Large intestine (tissue), 3 donors: Measurements from ENCODE around the gene SEPTIN12. TPM values are rescaled to one million over a fixed set of nuclear protein-coding genes. Genes with fewer than 3 reads are reported as not detected.

Experiments used
- DNase-seq, 2 donors: peaks; one replicate each; pipeline versions ENCODE4 v3.0.0 to v3.0.0-alpha.2; 2013
- H3K27ac ChIP-seq: one replicate; pipeline ENCODE4 v1.5.1; 2013; ENCODE audit warnings: low read length
- H3K27me3 ChIP-seq: 2 replicates; pipeline ENCODE4 v1.6.1; 2013; ENCODE audit warnings: low read length; ENCODE audit not compliant: control insufficient read depth, insufficient read depth
- H3K36me3 ChIP-seq: 2 replicates; pipeline ENCODE4 v1.6.1; 2013; ENCODE audit warnings: low read length; ENCODE audit not compliant: control insufficient read depth, insufficient read depth
- H3K4me1 ChIP-seq: one replicate; pipeline ENCODE4 v1.6.1; 2013; ENCODE audit warnings: low read length; ENCODE audit not compliant: control insufficient read depth, insufficient read depth
- H3K4me3 ChIP-seq: one replicate; pipeline ENCODE4 v1.5.1; 2013; ENCODE audit warnings: low read length
- H3K9me3 ChIP-seq: one replicate; pipeline ENCODE4 v1.6.1; 2013; ENCODE audit warnings: mild to moderate bottlenecking, low read depth, low read length, moderate library complexity; ENCODE audit not compliant: control insufficient read depth
- WGBS: methylation state at CpG from one replicate; pipeline ENCODE4 v1.1.5; 2013; ENCODE audit warnings: low lambda C conversion rate; ENCODE audit not compliant: insufficient coverage; 5-methylcytosine and 5-hydroxymethylcytosine counted together
- polyA plus RNA-seq: library from polyadenylated mRNA; unstranded; fragments of 120-200 nt; gene quantifications from one replicate; pipeline ENCODE4 v1.2.1, GENCODE V29; 2013

Gene SEPTIN12
- polyA plus RNA-seq, 1 donor: not detected

DNA sequence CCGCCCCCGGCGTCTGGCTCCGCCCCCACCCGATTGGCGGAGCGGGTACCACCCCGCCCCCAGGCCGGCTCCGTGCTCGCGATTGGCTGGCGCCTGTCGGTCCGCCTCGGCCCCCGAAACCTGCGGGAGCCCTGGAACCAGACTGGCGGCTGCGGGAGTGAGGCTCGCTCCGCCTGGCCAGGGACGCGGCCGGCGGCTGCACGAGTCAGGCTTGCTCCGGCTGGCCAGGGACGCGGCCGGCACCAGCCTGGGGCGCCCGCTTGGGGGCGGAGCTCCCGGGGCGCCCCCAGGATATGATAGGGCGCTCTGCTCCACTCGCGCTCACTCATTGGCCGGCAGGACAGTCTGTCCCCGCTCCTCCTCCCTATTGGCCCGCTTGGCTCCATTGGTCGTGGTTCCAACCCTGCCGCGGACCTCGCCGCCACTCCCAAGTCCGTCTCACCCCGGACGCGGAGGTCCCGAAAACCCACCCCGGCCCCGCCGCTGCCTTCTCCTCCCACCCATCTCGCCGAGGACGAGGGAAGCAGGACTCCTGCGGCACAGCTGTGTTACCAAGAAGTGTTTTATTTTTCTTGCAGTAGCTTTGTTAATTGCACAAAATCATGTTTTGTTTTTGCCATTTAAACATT, 14.6 kb upstream of the SEPTIN12 start:
- Histone ChIP-seq H3K4me1 (peaks cover 17% of the 10 kb centered on the region), H3K27ac (peak overlapping the region; percentile 77), H3K9me3 (no peaks in the 10 kb centered on the region), H3K4me3 (peak overlapping the region; percentile 51), H3K36me3 (peaks cover 54% of the 10 kb centered on the region), H3K27me3 (no peaks in the 10 kb centered on the region)
- no CpG with 5 or more reads among the region's 59 CpGs for WGBS
- peak; percentile 85 to 95 for DNase-seq

DNA sequence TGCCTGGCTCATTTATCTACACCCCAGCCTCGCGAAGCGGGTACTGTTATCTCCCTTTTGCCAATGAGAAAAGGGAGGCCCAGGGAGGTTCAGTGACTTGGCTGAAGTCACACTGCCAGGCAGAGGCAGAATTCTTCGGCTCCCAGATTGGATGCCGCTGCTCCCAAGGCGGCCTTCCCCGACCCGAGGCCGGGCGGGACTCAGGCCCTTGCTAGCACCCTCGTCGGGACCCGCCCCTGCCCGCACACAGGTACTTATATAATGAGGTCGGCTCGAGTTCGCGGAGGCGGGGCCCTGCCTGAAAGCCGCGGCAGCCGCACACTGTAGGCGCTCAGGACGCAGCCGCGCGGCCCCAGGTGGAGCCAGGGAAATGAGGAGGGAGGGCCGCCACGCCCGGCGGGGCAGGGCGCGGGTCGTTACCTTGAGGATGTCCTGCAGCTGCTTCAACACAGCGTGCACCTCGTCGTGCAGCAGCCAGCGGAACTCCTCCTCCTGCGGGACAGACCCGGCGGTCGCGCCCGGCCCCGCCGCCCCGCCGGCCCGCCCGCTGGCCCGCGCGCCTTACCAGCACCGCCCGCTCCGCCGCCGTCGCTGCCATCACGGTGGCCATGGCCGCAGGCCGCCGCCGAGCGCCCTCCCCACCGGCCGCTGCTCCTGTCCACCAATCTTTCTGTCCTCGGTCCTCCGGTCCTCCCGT, 14.0 kb upstream of the SEPTIN12 start, which contains the start of gene ROGDI:
Gene ROGDI (minus strand): TSS at position 672 of the 697 bp plus-strand sequence. CDS start 62 bp downstream, at position 610.
- peaks cover 20% of the 10 kb centered on the region for H3K4me1 ChIP-seq
- H3K4me3 ChIP-seq: peak within 1 kb of the TSS; percentile 51
- no peaks in the 10 kb centered on the region for H3K27me3 ChIP-seq
- no peaks in the 10 kb centered on the region for H3K9me3 ChIP-seq
- H3K36me3 ChIP-seq: peaks cover 53% of the 10 kb centered on the region
- H3K27ac ChIP-seq: peak within 1 kb of the TSS; percentile 77
- peak; percentile 86 to 94 for DNase-seq
- no CpG with 5 or more reads among the region's 70 CpGs for WGBS

DNA sequence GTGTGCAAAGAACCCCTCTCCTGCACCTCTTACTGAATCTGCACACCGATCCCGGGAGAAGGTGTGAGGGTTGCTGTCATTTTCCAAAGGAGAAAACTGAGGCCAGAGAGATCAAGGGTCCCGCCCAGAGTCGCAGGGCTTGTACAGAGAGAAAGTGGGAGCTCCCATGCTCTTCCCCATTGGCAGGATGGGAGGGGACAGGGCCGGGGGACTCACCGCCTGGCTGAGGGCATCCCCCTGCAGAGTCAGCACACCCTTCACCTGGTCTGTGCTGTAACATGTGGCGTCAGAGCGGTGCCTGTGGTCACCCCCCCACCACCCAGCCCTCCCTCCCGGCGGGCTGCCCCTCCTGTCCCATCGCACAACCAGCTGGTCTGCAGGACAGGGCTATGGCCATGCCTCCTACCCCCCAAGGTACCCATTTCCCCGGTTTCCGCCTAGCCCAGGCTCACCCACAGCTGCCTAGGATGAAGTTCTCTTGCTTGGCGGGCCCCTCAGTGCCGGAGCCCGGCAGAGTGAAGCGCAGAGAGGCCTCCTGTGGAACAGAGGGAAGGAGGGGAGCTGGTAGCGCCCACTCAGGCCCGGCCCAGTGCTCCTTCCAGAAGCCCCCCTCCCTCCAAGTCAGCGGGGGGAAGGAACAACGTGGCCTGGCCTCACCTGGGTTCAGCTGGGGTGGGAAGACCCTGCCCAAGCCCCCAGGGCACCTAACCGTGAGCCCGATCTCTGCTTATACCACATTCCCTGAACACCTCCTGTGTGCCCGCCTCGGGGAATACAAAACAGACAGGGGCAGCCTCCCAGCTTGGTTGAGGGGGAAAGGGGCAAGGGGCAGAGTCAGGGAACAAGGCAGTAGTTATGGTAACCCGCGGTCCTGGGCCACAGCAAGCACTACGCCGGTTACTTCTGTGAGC, 13.2 kb upstream of the SEPTIN12 start:
- peak overlapping the region; percentile 51 for H3K4me3 ChIP-seq
- peak overlapping the region; percentile 77 for H3K27ac ChIP-seq
- WGBS: no CpG with 5 or more reads among the region's 29 CpGs
- H3K27me3 ChIP-seq: no peaks in the 10 kb centered on the region
- no peaks in the 10 kb centered on the region for H3K9me3 ChIP-seq
- no peak for DNase-seq
- peaks cover 26% of the 10 kb centered on the region for H3K4me1 ChIP-seq
- H3K36me3 ChIP-seq: peaks cover 49% of the 10 kb centered on the region

DNA sequence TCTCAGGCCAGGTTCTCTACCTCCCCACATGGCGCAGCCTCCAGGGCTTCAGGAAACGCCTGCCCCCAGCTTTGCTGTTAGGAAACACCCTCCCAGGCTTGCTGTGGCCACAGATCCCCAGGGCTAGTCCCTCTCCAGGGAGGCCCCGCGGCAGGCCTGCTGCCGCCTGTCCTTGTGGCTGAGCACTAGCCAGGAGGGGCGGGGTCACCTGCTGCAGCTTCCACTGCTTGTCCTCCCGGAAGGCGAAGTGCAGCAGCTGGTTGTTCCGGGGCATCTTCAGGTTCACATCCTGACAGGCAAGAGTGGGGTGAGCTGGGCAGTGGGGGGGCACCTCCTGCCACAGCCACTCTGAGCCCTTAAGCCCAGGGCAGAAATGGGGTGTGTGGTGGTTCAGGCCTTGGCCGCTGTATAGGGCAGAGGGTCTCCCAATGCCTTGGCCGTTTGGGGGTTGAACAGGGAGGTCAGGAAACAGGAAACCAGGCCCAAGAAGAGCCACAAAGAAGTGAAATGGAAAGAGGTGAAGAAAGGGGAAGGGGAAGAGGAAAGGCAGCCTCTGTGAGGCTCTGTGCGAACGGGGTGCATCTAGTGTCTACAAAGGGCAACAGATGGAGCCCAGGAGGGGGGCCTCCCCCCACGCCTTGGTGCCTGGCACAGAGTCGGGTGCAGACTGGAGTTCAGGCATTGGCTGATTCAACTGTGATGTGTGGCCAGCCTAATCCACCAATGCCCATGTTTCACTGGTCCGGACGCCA, 12.3 kb upstream of the SEPTIN12 start:
- no peaks in the 10 kb centered on the region for H3K27me3 ChIP-seq
- DNase-seq: peak; percentile 76 to 77
- no peak overlapping the region for H3K4me3 ChIP-seq
- no peaks in the 10 kb centered on the region for H3K9me3 ChIP-seq
- peak overlapping the region; percentile 65 for H3K27ac ChIP-seq
- H3K36me3 ChIP-seq: peaks cover 43% of the 10 kb centered on the region
- no CpG with 5 or more reads among the region's 17 CpGs for WGBS
- H3K4me1 ChIP-seq: peaks cover 33% of the 10 kb centered on the region

DNA sequence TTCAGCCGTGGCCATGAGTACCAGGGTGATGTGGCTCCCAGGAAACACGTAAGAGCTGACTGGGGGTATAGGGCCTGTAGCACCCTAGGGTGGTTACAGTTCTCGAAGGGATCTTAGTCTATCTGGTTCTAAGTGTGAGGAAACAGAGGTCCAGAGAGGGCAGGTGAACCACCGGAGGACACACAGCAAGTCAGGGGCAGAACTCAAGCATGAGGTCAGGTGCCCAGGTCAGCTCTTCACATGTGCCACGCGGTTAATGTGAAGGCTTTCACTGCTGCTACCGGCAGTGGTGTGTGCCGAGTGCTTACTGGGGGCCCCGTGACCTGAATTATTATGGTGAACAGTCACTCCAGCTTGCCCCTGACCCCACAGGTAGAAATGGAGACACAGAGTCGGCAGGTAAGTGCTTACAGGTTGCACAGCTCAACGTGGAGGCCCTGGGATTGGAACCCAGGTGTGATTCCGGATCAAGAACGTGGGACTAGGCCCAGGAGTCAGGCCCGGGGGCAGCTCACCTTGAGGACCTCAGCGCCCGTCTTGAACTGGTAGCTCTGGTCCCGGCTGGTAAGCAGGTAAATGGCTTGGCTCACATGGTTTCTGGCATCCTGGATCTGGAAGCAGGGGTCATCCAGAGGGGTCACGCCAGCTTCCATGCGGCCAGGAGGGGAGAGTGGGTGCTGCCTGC, 11.2 kb upstream of the SEPTIN12 start:
- Histone ChIP-seq H3K4me1 (peaks cover 35% of the 10 kb centered on the region), H3K36me3 (peaks cover 31% of the 10 kb centered on the region), H3K27ac (no peak overlapping the region), H3K4me3 (no peak overlapping the region), H3K27me3 (no peaks in the 10 kb centered on the region), H3K9me3 (no peaks in the 10 kb centered on the region)
- DNase-seq: no peak
- WGBS: no CpG with 5 or more reads among the region's 19 CpGs

DNA sequence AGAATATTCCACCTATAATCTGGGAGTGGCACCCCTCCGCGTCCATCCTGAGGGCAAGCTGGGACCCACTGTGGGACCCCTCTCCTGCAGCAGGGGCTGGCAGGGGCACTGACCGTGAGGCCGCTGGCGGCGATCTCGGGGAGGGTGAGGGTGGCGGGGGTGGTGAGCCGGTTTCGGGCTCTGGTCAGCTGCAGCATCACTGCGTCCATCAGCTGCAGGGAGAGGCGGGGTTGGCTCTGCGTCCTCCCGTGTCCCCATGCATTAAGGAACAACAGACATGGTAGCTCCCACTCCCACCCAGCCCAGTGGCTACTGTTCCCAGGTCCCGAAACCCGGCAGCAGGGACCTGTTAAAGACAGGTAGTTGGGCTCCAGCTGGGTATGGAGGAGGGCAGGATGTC, 10.3 kb upstream of the SEPTIN12 start:
- no CpG with 5 or more reads among the region's 16 CpGs for WGBS
- Histone ChIP-seq H3K4me1 (peaks cover 35% of the 10 kb centered on the region), H3K27ac (no peak overlapping the region), H3K27me3 (no peaks in the 10 kb centered on the region), H3K4me3 (no peak overlapping the region), H3K9me3 (no peaks in the 10 kb centered on the region), H3K36me3 (peaks cover 26% of the 10 kb centered on the region)
- DNase-seq: no peak

DNA sequence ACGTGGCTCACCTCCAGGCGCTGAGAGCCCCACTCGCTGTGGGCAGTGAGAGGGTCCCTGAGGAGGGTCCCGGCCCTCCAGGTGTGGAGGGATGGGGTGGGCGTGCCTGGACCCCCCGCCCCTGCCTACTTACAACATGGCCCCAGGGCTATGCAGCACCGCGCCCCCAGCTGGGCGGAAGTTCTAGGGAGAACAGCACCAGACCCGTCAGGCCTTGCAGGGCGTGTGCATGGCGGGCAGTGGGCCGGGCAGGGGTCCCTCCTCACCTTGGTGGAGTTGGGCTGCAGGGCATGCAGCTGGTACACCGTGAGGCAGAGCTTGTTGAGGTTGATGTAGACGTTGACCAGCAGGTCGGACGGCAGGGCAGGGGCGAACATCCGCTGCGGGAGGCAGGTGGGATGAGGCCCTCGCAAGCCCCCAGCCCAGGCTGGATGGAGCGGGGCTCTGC, 9.7 kb upstream of the SEPTIN12 start:
- Histone ChIP-seq H3K36me3 (peaks cover 26% of the 10 kb centered on the region), H3K9me3 (no peaks in the 10 kb centered on the region), H3K4me1 (peaks cover 35% of the 10 kb centered on the region), H3K4me3 (no peak overlapping the region), H3K27ac (no peak overlapping the region), H3K27me3 (no peaks in the 10 kb centered on the region)
- WGBS: no CpG with 5 or more reads among the region's 22 CpGs
- no peak for DNase-seq

DNA sequence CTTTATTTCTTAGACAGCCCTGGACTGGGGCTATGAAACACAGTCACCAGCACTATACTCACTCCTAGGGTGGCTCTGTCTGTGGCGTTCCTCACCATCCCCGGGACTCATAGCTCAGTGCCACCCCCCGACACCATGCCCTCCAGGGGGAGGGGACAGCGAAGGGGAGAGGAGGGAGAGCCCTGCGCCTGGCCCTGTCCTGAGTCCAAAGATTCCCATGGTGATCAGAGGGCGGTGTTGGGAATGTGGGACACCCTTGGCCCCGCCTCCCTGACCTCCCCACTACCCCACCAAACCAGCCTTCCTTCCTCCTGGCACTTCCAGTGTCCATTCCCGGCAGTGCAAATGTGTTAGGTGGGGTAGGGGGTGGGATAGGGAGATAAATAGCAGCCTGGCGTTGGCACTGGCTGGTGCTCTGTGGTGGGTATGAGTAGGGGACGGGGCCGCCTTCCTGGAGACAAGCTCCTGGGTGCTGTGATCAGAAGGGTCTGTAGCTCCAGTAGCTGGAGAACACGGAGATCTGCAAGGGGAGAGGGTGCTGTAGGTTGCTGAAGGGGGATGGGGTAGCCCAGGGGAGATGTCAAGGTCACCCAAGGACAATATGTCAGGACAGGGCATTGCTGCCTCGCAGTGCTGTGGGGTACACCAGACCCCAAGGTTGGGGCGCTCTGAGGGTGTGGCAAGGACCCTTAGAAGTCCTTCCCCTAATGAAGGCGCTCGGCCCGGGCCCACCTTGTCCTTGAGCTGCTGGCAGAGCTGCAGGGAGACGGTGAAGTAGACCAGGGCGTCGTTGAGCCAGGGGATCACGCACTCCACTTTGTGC, 9.0 kb upstream of the SEPTIN12 start:
- H3K4me1 ChIP-seq: peaks cover 35% of the 10 kb centered on the region
- no peaks in the 10 kb centered on the region for H3K27me3 ChIP-seq
- no peaks in the 10 kb centered on the region for H3K9me3 ChIP-seq
- peak overlapping the region; percentile 27 for H3K27ac ChIP-seq
- no peak overlapping the region for H3K4me3 ChIP-seq
- no CpG with 5 or more reads among the region's 21 CpGs for WGBS
- H3K36me3 ChIP-seq: peaks cover 26% of the 10 kb centered on the region
- DNase-seq: peak; percentile 54 to 70
